PFSK-1 (cell line): ENCODE results near the gene CLMN.

Experiments used
- SIN3A ChIP-seq: IDR thresholded peaks from 2 replicates; pipeline ENCODE4 v1.6.1; 2012; ENCODE audit warnings: mild to moderate bottlenecking, low read length, moderate library complexity, borderline replicate concordance; ENCODE audit not compliant: insufficient read depth
- TF ChIP-seq, protein P1 (sequence below), 2 experiments: IDR thresholded peaks; 2 replicates each; pipeline versions ENCODE4 v1.6.1 to v1.8.0; 2011 to 2012; ENCODE audit warnings: low read depth in 2 of 2, low read length in 2 of 2, control low read depth in 1 of 2, inconsistent platforms in 1 of 2, mild to moderate bottlenecking in 1 of 2, moderate library complexity in 1 of 2; ENCODE audit not compliant: insufficient read depth in 1 of 2

DNA sequence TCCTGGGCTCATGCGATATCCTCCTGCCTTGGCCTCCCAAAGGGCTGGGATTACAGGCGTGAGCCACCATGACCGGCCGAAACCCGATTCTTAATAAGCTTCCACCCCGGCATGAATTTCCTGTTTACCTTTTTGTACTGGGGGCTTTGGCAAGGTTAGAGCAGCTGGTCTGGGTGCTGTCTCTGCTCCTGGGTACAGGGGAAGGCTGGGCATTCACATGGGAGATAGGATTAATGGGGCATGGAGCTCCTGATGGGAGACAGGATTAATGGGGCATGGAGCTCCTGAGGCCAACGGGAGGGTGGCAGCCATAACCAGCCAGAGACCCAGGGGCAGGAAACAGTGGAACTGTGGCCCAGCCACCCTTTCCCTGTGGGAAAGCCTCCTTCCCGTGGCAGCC, 92.9 kb downstream of the CLMN start:
- TF ChIP-seq SIN3A, result no peak
- TF ChIP-seq, protein P1, sequence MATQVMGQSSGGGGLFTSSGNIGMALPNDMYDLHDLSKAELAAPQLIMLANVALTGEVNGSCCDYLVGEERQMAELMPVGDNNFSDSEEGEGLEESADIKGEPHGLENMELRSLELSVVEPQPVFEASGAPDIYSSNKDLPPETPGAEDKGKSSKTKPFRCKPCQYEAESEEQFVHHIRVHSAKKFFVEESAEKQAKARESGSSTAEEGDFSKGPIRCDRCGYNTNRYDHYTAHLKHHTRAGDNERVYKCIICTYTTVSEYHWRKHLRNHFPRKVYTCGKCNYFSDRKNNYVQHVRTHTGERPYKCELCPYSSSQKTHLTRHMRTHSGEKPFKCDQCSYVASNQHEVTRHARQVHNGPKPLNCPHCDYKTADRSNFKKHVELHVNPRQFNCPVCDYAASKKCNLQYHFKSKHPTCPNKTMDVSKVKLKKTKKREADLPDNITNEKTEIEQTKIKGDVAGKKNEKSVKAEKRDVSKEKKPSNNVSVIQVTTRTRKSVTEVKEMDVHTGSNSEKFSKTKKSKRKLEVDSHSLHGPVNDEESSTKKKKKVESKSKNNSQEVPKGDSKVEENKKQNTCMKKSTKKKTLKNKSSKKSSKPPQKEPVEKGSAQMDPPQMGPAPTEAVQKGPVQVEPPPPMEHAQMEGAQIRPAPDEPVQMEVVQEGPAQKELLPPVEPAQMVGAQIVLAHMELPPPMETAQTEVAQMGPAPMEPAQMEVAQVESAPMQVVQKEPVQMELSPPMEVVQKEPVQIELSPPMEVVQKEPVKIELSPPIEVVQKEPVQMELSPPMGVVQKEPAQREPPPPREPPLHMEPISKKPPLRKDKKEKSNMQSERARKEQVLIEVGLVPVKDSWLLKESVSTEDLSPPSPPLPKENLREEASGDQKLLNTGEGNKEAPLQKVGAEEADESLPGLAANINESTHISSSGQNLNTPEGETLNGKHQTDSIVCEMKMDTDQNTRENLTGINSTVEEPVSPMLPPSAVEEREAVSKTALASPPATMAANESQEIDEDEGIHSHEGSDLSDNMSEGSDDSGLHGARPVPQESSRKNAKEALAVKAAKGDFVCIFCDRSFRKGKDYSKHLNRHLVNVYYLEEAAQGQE (IDR thresholded peaks at IDR 0.05; ENCODE audit: insufficient read depth in 1 of 2, low read depth in 2 of 2, low read length in 2 of 2), result no peak
